OCI-LY1 (cell line): ENCODE results near the gene RNGTT.

Experiments
- H2AFZ ChIP-seq: fragments of 200-600 bp; sonication (generic), shearing (Covaris generic); 2 replicates; pipeline ENCODE4 v1.6.0; 2014; ENCODE audit warnings: antibody characterized with exemption, mild to moderate bottlenecking, low read length
- H3F3A ChIP-seq: fragments of 200-600 bp; sonication (generic), shearing (Covaris generic); 2 replicates; pipeline ENCODE4 v1.6.0; 2014; ENCODE audit warnings: mild to moderate bottlenecking, antibody characterized with exemption, low read length, moderate library complexity; ENCODE audit not compliant: insufficient read depth
- H3K27ac ChIP-seq: fragments of 200-600 bp; sonication (generic); 2 replicates; pipeline ENCODE4 v1.5.1; 2014; ENCODE audit warnings: low read length, mixed run types, mild to moderate bottlenecking, low read depth; ENCODE audit not compliant: poor library complexity, severe bottlenecking
- H3K27me3 ChIP-seq: fragments of 200-600 bp; sonication (generic); 2 replicates; pipeline ENCODE4 v1.6.0; 2014; ENCODE audit warnings: antibody characterized with exemption, mild to moderate bottlenecking, low read length, moderate library complexity; ENCODE audit not compliant: insufficient read depth
- H3K36me3 ChIP-seq: fragments of 200-600 bp; sonication (generic); 2 replicates; pipeline ENCODE4 v1.6.1; 2014; ENCODE audit warnings: mild to moderate bottlenecking, antibody characterized with exemption, low read length, moderate library complexity, mixed read lengths; ENCODE audit not compliant: insufficient read depth
- H3K4me1 ChIP-seq: fragments of 200-600 bp; sonication (generic); 2 replicates; pipeline ENCODE4 v1.5.1; 2014; ENCODE audit warnings: mild to moderate bottlenecking, low read length, moderate library complexity; ENCODE audit not compliant: insufficient read depth, severe bottlenecking
- H3K4me2 ChIP-seq: fragments of 200-600 bp; sonication (generic), shearing (Covaris generic); 2 replicates; pipeline ENCODE4 v1.6.1; 2014; ENCODE audit warnings: low read length
- H3K4me3 ChIP-seq: fragments of 200-600 bp; sonication (generic); 2 replicates; pipeline ENCODE4 v1.5.1; 2014; ENCODE audit warnings: low read length, low read depth, mild to moderate bottlenecking, mixed read lengths; ENCODE audit not compliant: poor library complexity, severe bottlenecking
- H3K79me2 ChIP-seq: fragments of 200-600 bp; shearing (Covaris generic); 2 replicates; pipeline ENCODE4 v1.6.1; 2016; ENCODE audit warnings: mixed run types, low read length, mixed read lengths; ENCODE audit not compliant: insufficient read depth
- H3K9ac ChIP-seq: fragments of 200-600 bp; sonication (generic), shearing (Covaris generic); 2 replicates; pipeline ENCODE4 v1.6.1; 2014; ENCODE audit warnings: mild to moderate bottlenecking, low read length, mixed read lengths
- H3K9me2 ChIP-seq: fragments of 200-600 bp; sonication (generic), shearing (Covaris generic); 2 replicates; pipeline ENCODE4 v1.6.1; 2014; ENCODE audit warnings: low read depth, mild to moderate bottlenecking, low read length, mixed read lengths
- H3K9me3 ChIP-seq: fragments of 200-600 bp; shearing (Covaris generic); 2 replicates; pipeline ENCODE4 v1.6.1; 2014; ENCODE audit warnings: low read length, mixed read lengths
- H4K20me1 ChIP-seq: fragments of 200-600 bp; sonication (generic), shearing (Covaris generic); 2 replicates; pipeline ENCODE4 v1.6.0; 2016; ENCODE audit warnings: mild to moderate bottlenecking, low read length; ENCODE audit not compliant: insufficient read depth
- EZH2 ChIP-seq: fragments of 200-600 bp; sonication (generic), shearing (Covaris generic); IDR thresholded peaks from 2 replicates; pipeline ENCODE4 v1.8.0; 2017; ENCODE audit warnings: borderline replicate concordance, mixed run types, mild to moderate bottlenecking, antibody characterized with exemption, low read length, moderate library complexity, mixed read lengths
- TF ChIP-seq, protein P1 (sequence below): fragments of 200-600 bp; sonication (generic), shearing (Covaris generic); IDR thresholded peaks from 2 replicates; pipeline ENCODE4 v1.5.1; 2017; ENCODE audit warnings: mild to moderate bottlenecking, antibody characterized with exemption, low read length, moderate library complexity, mixed read lengths

RNGTT gene

DNA sequence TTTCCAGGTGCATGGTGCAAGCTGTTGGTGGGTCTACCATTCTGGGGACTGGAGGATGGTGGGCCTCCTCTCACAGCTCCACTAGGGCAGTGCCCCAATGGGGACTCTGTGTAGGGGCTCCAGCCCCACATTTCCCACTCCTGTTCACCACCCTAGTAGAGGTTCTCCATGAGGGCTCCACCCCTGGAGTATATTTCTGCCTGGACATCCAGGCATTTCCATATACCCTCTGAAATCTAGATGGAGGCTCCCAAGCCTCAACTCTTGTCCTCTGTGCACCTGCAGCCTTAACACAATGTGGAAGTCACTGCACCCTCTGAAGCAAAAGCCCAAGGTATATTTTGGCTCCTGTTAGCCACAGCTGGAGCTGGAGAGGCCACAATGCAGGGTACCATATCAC, 393.5 kb downstream of the RNGTT start:
- Histone ChIP-seq H3K27ac (no peak overlapping the region), H3K9me3 (peaks cover 11% of the 10 kb centered on the region; the same call in 1 of the 2 replicates)
- TF ChIP-seq, protein P1, sequence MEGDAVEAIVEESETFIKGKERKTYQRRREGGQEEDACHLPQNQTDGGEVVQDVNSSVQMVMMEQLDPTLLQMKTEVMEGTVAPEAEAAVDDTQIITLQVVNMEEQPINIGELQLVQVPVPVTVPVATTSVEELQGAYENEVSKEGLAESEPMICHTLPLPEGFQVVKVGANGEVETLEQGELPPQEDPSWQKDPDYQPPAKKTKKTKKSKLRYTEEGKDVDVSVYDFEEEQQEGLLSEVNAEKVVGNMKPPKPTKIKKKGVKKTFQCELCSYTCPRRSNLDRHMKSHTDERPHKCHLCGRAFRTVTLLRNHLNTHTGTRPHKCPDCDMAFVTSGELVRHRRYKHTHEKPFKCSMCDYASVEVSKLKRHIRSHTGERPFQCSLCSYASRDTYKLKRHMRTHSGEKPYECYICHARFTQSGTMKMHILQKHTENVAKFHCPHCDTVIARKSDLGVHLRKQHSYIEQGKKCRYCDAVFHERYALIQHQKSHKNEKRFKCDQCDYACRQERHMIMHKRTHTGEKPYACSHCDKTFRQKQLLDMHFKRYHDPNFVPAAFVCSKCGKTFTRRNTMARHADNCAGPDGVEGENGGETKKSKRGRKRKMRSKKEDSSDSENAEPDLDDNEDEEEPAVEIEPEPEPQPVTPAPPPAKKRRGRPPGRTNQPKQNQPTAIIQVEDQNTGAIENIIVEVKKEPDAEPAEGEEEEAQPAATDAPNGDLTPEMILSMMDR = no peak
- TF ChIP-seq EZH2 = no peak

DNA sequence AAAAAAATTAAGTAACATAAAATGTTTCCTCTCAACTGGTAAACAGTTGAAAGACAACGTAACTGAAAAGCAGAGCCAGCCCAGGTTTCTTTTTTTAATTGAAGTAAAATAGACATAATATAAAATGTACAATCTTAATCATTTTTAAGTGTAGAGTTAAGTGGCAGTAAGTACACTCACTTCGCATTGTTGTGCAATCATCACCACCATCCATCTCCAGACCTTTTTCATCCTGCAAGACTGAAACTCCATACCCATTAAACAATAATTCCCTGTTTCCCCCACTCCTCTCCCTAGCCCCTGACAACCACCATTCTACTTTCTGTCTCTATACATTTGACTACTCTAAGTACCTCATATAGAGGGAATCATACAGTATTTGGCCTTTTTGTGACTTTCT, 395.7 kb downstream of the RNGTT start:
- Histone ChIP-seq H3K27ac (no peak overlapping the region), H3K9me3 (peaks cover 11% of the 10 kb centered on the region; the same call in 1 of the 2 replicates), H3K9ac (no peak overlapping the region), H3K4me3 (no peak overlapping the region), H3K36me3 (no peaks in the 10 kb centered on the region), H3K4me1 (peaks cover 9% of the 10 kb centered on the region), H2AFZ (0 out of 2 replicates have a peak overlapping the region, but pooled peaks have one; percentile 82), H3K4me2 (no peak overlapping the region), H3K9me2 (no peaks in the 10 kb centered on the region), H3F3A (no peaks in the 10 kb centered on the region), H4K20me1 (no peaks in the 10 kb centered on the region), H3K79me2 (no peaks in the 10 kb centered on the region), H3K27me3 (no peaks in the 10 kb centered on the region)
- TF ChIP-seq, protein P1 = no peak
- TF ChIP-seq EZH2 = no peak

More for the DNA sequence above, 393.5 kb downstream of the RNGTT start:
- Histone ChIP-seq H3K4me1 (peaks cover 9% of the 10 kb centered on the region), H3K9ac (no peak overlapping the region), H3F3A (no peaks in the 10 kb centered on the region), H3K79me2 (no peaks in the 10 kb centered on the region), H3K9me2 (no peaks in the 10 kb centered on the region), H2AFZ (no peak overlapping the region), H3K27me3 (no peaks in the 10 kb centered on the region), H4K20me1 (no peaks in the 10 kb centered on the region), H3K4me2 (no peak overlapping the region), H3K4me3 (no peak overlapping the region), H3K36me3 (no peaks in the 10 kb centered on the region)

DNA sequence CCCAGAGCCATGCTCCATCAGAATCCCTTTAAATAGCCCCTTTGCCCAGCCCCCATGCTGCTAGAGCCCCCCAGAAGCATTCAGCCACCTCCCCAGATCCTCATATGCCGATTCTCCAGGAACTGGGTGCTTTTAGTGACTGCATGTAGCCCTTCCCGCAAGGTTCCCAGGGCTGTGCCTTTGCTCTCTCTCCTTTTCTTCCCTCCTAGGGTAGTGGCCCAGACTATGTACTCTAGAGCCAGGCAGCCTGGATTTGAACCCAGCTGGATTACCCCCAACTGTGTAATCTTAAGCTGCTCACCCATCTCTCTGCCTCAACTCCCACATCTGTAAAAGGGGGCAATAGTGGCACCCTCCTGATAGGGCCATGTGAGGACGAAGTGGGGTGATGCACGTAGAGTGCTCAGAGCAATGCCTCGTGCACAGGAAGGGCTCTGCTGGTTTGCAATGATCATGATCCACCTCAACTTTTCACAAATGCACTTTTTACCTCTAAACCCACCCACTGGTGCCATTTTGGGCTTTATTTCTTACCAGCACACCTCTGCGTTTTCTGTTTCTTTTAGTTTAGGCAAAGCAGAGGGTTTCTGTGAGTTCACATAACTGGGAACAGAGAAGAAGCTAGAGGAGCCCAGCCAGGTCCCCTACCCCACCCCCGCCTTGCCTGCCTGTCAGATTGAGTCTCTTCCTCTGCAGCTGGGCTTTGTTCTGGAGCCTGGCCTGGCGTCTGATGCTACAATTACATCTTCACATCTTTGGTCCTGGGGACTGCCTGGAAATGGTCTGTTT, 396.5 kb downstream of the RNGTT start:
- Histone ChIP-seq H3K9ac (no peak overlapping the region), H3K79me2 (no peaks in the 10 kb centered on the region), H3K4me3 (no peak overlapping the region), H3F3A (no peaks in the 10 kb centered on the region), H2AFZ (0 out of 2 replicates have a peak overlapping the region, but pooled peaks have one; percentile 82), H4K20me1 (no peaks in the 10 kb centered on the region), H3K9me3 (peaks cover 11% of the 10 kb centered on the region; the same call in 1 of the 2 replicates), H3K9me2 (no peaks in the 10 kb centered on the region), H3K36me3 (no peaks in the 10 kb centered on the region), H3K4me2 (peak overlapping the region; percentile 11; the same call in 1 of the 2 replicates), H3K27ac (no peak overlapping the region), H3K27me3 (no peaks in the 10 kb centered on the region), H3K4me1 (peaks cover 9% of the 10 kb centered on the region)
- no peak for TF ChIP-seq EZH2
- TF ChIP-seq, protein P1 = no peak
